NCI-H748 treated with DMSO at 0.1 percent for 48 hours (cell line): Measurements from ENCODE around the gene RTKN.
"Not testable (repeated sequence)": the region's sequence is repeated elsewhere in the genome, so short reads cannot be mapped to it uniquely, and the experiment has no call there.

ENCODE experiments used
- DNase-seq: peaks from one replicate; lab custom pipeline; 2025; lab: John Stamatoyannopoulos, UW

RTKN gene

GRCh38 chr2:74441690-74442482, at the start of gene RTKN:
TSS of gene RTKN (minus strand) at chr2:74441937. CDS start at chr2:74441816, 121 bp downstream.
- no peak for DNase-seq

- no peak for DNase-seq
Observed at GRCh38 chr2:74489906-74490305, 48.2 kb upstream of the RTKN start.

- DNase-seq = no peak
Observed at GRCh38 chr2:74488643-74489481, 47.1 kb upstream of the RTKN start.

GRCh38 chr2:74486141-74486540, 44.4 kb upstream of the RTKN start:
- DNase-seq = no peak

- DNase-seq = not testable (repeated sequence)
Observed at GRCh38 chr2:74483675-74484164, 42.0 kb upstream of the RTKN start.

GRCh38 chr2:74482801-74483674, 41.3 kb upstream of the RTKN start, which contains the start of the genes CCDC142 and TTC31:
TSS of gene CCDC142 (minus strand) at chr2:74482998. CDS start at chr2:74482837, 161 bp downstream.
TSS of gene TTC31 (plus strand) at chr2:74483081. CDS start at chr2:74483096, 15 bp downstream.
- DNase-seq = peak; percentile 87

GRCh38 chr2:74481961-74482800, 40.4 kb upstream of the RTKN start:
- DNase-seq = no peak

- no peak for DNase-seq
Observed at GRCh38 chr2:74481431-74481830, 39.7 kb upstream of the RTKN start.

- no peak for DNase-seq
Observed at GRCh38 chr2:74474899-74475298, 33.2 kb upstream of the RTKN start.

GRCh38 chr2:74474481-74474880, 32.7 kb upstream of the RTKN start:
- no peak for DNase-seq

GRCh38 chr2:74472945-74473258, 31.2 kb upstream of the RTKN start:
- no peak for DNase-seq

- DNase-seq = peak; percentile 60
Observed at GRCh38 chr2:74472086-74472944, 30.6 kb upstream of the RTKN start, which contains the start of gene MRPL53. TSS of gene MRPL53 (minus strand) at chr2:74472680. CDS start at chr2:74472660, 20 bp downstream.

- no peak for DNase-seq
Observed at GRCh38 chr2:74471332-74472065, 29.8 kb upstream of the RTKN start.

- not testable (repeated sequence) for DNase-seq
Observed at GRCh38 chr2:74470742-74471141, 29.0 kb upstream of the RTKN start.

GRCh38 chr2:74464406-74464805, 22.7 kb upstream of the RTKN start:
- DNase-seq = no peak

GRCh38 chr2:74462786-74463105, 21.0 kb upstream of the RTKN start:
- no peak for DNase-seq

- no peak for DNase-seq
Observed at GRCh38 chr2:74462054-74462785, 20.5 kb upstream of the RTKN start.

- no peak for DNase-seq
Observed at GRCh38 chr2:74461187-74462053, 19.7 kb upstream of the RTKN start.
